OCI-LY1 (cell line): ENCODE data around the gene TBX4.

Source experiments
- H2AFZ ChIP-seq: fragments of 200-600 bp; sonication (generic), shearing (Covaris generic); 2 replicates; pipeline ENCODE4 v1.6.0; 2014; ENCODE audit warnings: antibody characterized with exemption, mild to moderate bottlenecking, low read length
- H3F3A ChIP-seq: fragments of 200-600 bp; sonication (generic), shearing (Covaris generic); 2 replicates; pipeline ENCODE4 v1.6.0; 2014; ENCODE audit warnings: mild to moderate bottlenecking, antibody characterized with exemption, low read length, moderate library complexity; ENCODE audit not compliant: insufficient read depth
- H3K27ac ChIP-seq: fragments of 200-600 bp; sonication (generic); 2 replicates; pipeline ENCODE4 v1.5.1; 2014; ENCODE audit warnings: low read length, mixed run types, mild to moderate bottlenecking, low read depth; ENCODE audit not compliant: poor library complexity, severe bottlenecking
- H3K27me3 ChIP-seq: fragments of 200-600 bp; sonication (generic); 2 replicates; pipeline ENCODE4 v1.6.0; 2014; ENCODE audit warnings: antibody characterized with exemption, mild to moderate bottlenecking, low read length, moderate library complexity; ENCODE audit not compliant: insufficient read depth
- H3K36me3 ChIP-seq: fragments of 200-600 bp; sonication (generic); 2 replicates; pipeline ENCODE4 v1.6.1; 2014; ENCODE audit warnings: mild to moderate bottlenecking, antibody characterized with exemption, low read length, moderate library complexity, mixed read lengths; ENCODE audit not compliant: insufficient read depth
- H3K4me1 ChIP-seq: fragments of 200-600 bp; sonication (generic); 2 replicates; pipeline ENCODE4 v1.5.1; 2014; ENCODE audit warnings: mild to moderate bottlenecking, low read length, moderate library complexity; ENCODE audit not compliant: insufficient read depth, severe bottlenecking
- H3K4me2 ChIP-seq: fragments of 200-600 bp; sonication (generic), shearing (Covaris generic); 2 replicates; pipeline ENCODE4 v1.6.1; 2014; ENCODE audit warnings: low read length
- H3K4me3 ChIP-seq: fragments of 200-600 bp; sonication (generic); 2 replicates; pipeline ENCODE4 v1.5.1; 2014; ENCODE audit warnings: low read length, low read depth, mild to moderate bottlenecking, mixed read lengths; ENCODE audit not compliant: poor library complexity, severe bottlenecking
- H3K79me2 ChIP-seq: fragments of 200-600 bp; shearing (Covaris generic); 2 replicates; pipeline ENCODE4 v1.6.1; 2016; ENCODE audit warnings: mixed run types, low read length, mixed read lengths; ENCODE audit not compliant: insufficient read depth
- H3K9ac ChIP-seq: fragments of 200-600 bp; sonication (generic), shearing (Covaris generic); 2 replicates; pipeline ENCODE4 v1.6.1; 2014; ENCODE audit warnings: mild to moderate bottlenecking, low read length, mixed read lengths
- H3K9me2 ChIP-seq: fragments of 200-600 bp; sonication (generic), shearing (Covaris generic); 2 replicates; pipeline ENCODE4 v1.6.1; 2014; ENCODE audit warnings: low read depth, mild to moderate bottlenecking, low read length, mixed read lengths
- H3K9me3 ChIP-seq: fragments of 200-600 bp; shearing (Covaris generic); 2 replicates; pipeline ENCODE4 v1.6.1; 2014; ENCODE audit warnings: low read length, mixed read lengths
- H4K20me1 ChIP-seq: fragments of 200-600 bp; sonication (generic), shearing (Covaris generic); 2 replicates; pipeline ENCODE4 v1.6.0; 2016; ENCODE audit warnings: mild to moderate bottlenecking, low read length; ENCODE audit not compliant: insufficient read depth
- EZH2 ChIP-seq: fragments of 200-600 bp; sonication (generic), shearing (Covaris generic); IDR thresholded peaks from 2 replicates; pipeline ENCODE4 v1.8.0; 2017; ENCODE audit warnings: borderline replicate concordance, mixed run types, mild to moderate bottlenecking, antibody characterized with exemption, low read length, moderate library complexity, mixed read lengths
- TF ChIP-seq, protein P1 (sequence below): fragments of 200-600 bp; sonication (generic), shearing (Covaris generic); IDR thresholded peaks from 2 replicates; pipeline ENCODE4 v1.5.1; 2017; ENCODE audit warnings: mild to moderate bottlenecking, antibody characterized with exemption, low read length, moderate library complexity, mixed read lengths

TBX4 gene

DNA sequence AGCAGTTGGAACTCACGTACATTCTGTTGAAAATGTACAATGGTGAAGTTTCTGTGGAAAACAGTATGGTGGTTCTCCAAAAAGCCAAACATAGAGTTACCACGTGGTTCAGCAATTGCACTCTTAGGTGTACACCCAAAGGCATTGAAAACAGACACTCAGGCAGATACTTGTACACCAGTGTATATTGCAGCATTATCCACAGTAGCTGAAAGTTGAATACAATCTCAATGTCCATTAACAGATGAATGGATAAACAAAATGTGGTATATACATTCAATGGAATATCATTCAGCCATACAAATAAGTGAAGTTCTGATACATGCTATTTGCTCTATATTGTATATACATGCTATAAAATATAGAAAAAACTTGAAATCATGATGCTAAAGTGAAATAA lies 29.4 kb upstream of the TBX4 start:
- Histone ChIP-seq H3K79me2 (no peaks in the 10 kb centered on the region), H4K20me1 (no peaks in the 10 kb centered on the region), H3K27me3 (0 out of 2 replicates have a peak, but pooled peaks cover 5% of the 10 kb centered on the region), H3K27ac (no peak overlapping the region), H3K36me3 (no peaks in the 10 kb centered on the region), H3K9me3 (no peaks in the 10 kb centered on the region), H3F3A (no peaks in the 10 kb centered on the region), H2AFZ (no peak overlapping the region), H3K9ac (no peak overlapping the region), H3K9me2 (no peaks in the 10 kb centered on the region), H3K4me3 (no peak overlapping the region), H3K4me2 (no peak overlapping the region), H3K4me1 (no peaks in the 10 kb centered on the region)
- TF ChIP-seq EZH2: no peak
- TF ChIP-seq, protein P1, sequence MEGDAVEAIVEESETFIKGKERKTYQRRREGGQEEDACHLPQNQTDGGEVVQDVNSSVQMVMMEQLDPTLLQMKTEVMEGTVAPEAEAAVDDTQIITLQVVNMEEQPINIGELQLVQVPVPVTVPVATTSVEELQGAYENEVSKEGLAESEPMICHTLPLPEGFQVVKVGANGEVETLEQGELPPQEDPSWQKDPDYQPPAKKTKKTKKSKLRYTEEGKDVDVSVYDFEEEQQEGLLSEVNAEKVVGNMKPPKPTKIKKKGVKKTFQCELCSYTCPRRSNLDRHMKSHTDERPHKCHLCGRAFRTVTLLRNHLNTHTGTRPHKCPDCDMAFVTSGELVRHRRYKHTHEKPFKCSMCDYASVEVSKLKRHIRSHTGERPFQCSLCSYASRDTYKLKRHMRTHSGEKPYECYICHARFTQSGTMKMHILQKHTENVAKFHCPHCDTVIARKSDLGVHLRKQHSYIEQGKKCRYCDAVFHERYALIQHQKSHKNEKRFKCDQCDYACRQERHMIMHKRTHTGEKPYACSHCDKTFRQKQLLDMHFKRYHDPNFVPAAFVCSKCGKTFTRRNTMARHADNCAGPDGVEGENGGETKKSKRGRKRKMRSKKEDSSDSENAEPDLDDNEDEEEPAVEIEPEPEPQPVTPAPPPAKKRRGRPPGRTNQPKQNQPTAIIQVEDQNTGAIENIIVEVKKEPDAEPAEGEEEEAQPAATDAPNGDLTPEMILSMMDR: no peak

GRCh38 chr17:61423967-61424649 lies 28.1 kb upstream of the TBX4 start:
- Histone ChIP-seq H3K4me1 (no peaks in the 10 kb centered on the region), H4K20me1 (no peaks in the 10 kb centered on the region), H3K9me2 (no peaks in the 10 kb centered on the region), H3K9me3 (no peaks in the 10 kb centered on the region), H2AFZ (no peak overlapping the region), H3K36me3 (no peaks in the 10 kb centered on the region), H3F3A (no peaks in the 10 kb centered on the region), H3K27me3 (0 out of 2 replicates have a peak, but pooled peaks cover 5% of the 10 kb centered on the region), H3K79me2 (no peaks in the 10 kb centered on the region), H3K4me3 (no peak overlapping the region), H3K9ac (no peak overlapping the region), H3K4me2 (no peak overlapping the region), H3K27ac (no peak overlapping the region)
- TF ChIP-seq, protein P1: no peak
- no peak for TF ChIP-seq EZH2

DNA sequence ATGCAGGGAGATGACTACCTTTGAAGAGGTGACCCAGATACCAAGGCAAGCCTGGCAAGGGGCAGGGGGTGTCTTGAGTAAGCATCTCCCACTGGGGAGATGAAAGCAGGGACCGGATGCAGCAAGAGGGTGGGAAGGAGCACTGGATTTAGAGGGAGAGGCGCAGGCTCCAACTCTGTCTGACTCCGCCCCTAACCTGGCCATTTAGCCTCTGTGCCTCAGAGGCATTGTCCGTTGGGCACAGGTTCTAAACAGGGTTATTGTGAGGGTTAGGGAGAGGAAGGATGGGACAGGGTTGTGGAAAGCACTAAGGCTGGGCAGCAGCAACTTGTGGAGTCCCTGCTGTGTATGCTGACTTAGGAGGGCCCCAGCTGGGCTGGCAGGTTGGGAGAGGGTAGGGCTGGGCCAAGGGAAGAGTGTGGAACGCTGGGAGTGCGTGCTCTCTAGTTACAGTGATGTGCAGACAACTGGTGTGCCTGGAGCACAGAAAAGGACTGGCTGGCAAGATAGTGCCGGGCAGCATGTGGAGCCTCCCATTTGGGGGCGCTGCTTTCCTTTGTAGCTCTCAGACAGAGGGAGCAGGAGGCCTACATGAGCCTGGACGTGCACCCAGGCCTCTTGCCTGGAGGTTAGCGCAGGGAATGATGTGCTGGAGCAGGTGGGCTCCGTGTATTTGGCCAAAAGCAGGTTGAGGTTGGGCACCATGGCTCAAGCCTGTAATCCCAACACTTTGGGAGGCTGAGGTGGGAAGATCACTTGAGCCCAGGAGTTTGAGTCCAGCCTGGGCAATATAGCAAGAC lies 26.3 kb upstream of the TBX4 start:
- Histone ChIP-seq H3F3A (no peaks in the 10 kb centered on the region), H3K4me3 (no peak overlapping the region), H4K20me1 (no peaks in the 10 kb centered on the region), H3K27ac (no peak overlapping the region), H3K9me3 (no peaks in the 10 kb centered on the region), H3K4me1 (no peaks in the 10 kb centered on the region), H3K9me2 (no peaks in the 10 kb centered on the region), H2AFZ (no peak overlapping the region), H3K9ac (no peak overlapping the region), H3K79me2 (no peaks in the 10 kb centered on the region), H3K27me3 (0 out of 2 replicates have a peak, but pooled peaks cover 5% of the 10 kb centered on the region), H3K4me2 (no peak overlapping the region), H3K36me3 (no peaks in the 10 kb centered on the region)
- TF ChIP-seq, protein P1: peak; percentile 28; the same call in 1 of the 2 replicates
- TF ChIP-seq EZH2: no peak
